ENCODE measurements around the gene FADS6. TPM values are rescaled to one million over a fixed set of nuclear protein-coding genes. Genes with fewer than 3 reads are reported as not detected.

Gene FADS6
- polyA plus RNA-seq, 1 donor from 2014 or later = not detected

DNA sequence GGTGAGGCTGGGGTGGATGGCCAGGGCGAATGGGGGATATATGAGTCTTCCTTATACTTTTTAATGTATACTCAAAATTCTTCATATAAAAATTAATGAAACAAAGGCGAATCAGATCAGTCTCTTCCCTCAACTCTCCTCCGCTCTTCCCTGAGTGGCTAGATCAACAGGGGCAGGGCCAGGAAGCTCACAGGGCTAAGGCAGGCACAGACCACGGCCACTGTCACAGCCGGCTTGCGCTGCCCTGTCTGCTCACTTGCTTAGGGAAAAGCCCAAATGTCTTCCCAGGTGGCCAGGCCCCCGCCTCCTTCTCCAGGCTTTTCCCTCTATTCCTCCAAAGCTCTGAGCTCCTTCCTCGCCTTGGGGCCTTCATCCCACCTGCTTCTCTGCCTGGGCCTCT lies 39.8 kb downstream of the FADS6 start:
- Histone ChIP-seq H2AFZ (ENCODE audit: low read depth, low read length) (no peak overlapping the region), H3K9ac (ENCODE audit: low read length) (no peak overlapping the region), H4K20me1 (ENCODE audit: insufficient read depth) (no peaks in the 10 kb centered on the region), H3K9me3 (ENCODE audit: low read length) (no peaks in the 10 kb centered on the region), H3K27me3 (ENCODE audit: insufficient read depth, low read depth, low read length) (peaks cover 81% of the 10 kb centered on the region), H3K4me3 (ENCODE audit: low read length) (no peak overlapping the region), H3K36me3 (ENCODE audit: insufficient read depth, low read length) (no peaks in the 10 kb centered on the region), H3K27ac (ENCODE audit: low read length) (no peak overlapping the region), H3K9me2 (ENCODE audit: insufficient read depth, low read length) (no peaks in the 10 kb centered on the region), H3F3A (ENCODE audit: insufficient read depth, low read length, poor library complexity, severe bottlenecking) (no peaks in the 10 kb centered on the region), H3K4me2 (ENCODE audit: low read length) (no peak overlapping the region), H3K79me2 (replicated peaks; ENCODE audit: insufficient read depth, low read length) (no peaks in the 10 kb centered on the region)
- TF ChIP-seq, protein P1, sequence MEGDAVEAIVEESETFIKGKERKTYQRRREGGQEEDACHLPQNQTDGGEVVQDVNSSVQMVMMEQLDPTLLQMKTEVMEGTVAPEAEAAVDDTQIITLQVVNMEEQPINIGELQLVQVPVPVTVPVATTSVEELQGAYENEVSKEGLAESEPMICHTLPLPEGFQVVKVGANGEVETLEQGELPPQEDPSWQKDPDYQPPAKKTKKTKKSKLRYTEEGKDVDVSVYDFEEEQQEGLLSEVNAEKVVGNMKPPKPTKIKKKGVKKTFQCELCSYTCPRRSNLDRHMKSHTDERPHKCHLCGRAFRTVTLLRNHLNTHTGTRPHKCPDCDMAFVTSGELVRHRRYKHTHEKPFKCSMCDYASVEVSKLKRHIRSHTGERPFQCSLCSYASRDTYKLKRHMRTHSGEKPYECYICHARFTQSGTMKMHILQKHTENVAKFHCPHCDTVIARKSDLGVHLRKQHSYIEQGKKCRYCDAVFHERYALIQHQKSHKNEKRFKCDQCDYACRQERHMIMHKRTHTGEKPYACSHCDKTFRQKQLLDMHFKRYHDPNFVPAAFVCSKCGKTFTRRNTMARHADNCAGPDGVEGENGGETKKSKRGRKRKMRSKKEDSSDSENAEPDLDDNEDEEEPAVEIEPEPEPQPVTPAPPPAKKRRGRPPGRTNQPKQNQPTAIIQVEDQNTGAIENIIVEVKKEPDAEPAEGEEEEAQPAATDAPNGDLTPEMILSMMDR (IDR thresholded peaks at IDR 0.05; ENCODE audit: poor library complexity, severe bottlenecking) = no peak
- no peak for TF ChIP-seq RAD21 (conservative IDR thresholded peaks at IDR 0.05)
- no peak for TF ChIP-seq EZH2 (IDR thresholded peaks at IDR 0.05; ENCODE audit: borderline replicate concordance, insufficient read depth, low read length, poor library complexity, severe bottlenecking)
- no peak for TF ChIP-seq SMC3 (conservative IDR thresholded peaks at IDR 0.05; ENCODE audit: poor library complexity)
- no peak for TF ChIP-seq POLR2AphosphoS5 (IDR thresholded peaks at IDR 0.05)
- TF ChIP-seq MXI1 (conservative IDR thresholded peaks at IDR 0.05; ENCODE audit: poor library complexity, severe bottlenecking) = no peak
- TF ChIP-seq EP300 (conservative IDR thresholded peaks at IDR 0.05; ENCODE audit: poor library complexity, severe bottlenecking) = no peak
- TF ChIP-seq TAF1 (IDR thresholded peaks at IDR 0.05; ENCODE audit: low read depth) = no peak
- TF ChIP-seq, protein P2, sequence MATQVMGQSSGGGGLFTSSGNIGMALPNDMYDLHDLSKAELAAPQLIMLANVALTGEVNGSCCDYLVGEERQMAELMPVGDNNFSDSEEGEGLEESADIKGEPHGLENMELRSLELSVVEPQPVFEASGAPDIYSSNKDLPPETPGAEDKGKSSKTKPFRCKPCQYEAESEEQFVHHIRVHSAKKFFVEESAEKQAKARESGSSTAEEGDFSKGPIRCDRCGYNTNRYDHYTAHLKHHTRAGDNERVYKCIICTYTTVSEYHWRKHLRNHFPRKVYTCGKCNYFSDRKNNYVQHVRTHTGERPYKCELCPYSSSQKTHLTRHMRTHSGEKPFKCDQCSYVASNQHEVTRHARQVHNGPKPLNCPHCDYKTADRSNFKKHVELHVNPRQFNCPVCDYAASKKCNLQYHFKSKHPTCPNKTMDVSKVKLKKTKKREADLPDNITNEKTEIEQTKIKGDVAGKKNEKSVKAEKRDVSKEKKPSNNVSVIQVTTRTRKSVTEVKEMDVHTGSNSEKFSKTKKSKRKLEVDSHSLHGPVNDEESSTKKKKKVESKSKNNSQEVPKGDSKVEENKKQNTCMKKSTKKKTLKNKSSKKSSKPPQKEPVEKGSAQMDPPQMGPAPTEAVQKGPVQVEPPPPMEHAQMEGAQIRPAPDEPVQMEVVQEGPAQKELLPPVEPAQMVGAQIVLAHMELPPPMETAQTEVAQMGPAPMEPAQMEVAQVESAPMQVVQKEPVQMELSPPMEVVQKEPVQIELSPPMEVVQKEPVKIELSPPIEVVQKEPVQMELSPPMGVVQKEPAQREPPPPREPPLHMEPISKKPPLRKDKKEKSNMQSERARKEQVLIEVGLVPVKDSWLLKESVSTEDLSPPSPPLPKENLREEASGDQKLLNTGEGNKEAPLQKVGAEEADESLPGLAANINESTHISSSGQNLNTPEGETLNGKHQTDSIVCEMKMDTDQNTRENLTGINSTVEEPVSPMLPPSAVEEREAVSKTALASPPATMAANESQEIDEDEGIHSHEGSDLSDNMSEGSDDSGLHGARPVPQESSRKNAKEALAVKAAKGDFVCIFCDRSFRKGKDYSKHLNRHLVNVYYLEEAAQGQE (IDR thresholded peaks at IDR 0.05; ENCODE audit: borderline replicate concordance) = no peak

DNA sequence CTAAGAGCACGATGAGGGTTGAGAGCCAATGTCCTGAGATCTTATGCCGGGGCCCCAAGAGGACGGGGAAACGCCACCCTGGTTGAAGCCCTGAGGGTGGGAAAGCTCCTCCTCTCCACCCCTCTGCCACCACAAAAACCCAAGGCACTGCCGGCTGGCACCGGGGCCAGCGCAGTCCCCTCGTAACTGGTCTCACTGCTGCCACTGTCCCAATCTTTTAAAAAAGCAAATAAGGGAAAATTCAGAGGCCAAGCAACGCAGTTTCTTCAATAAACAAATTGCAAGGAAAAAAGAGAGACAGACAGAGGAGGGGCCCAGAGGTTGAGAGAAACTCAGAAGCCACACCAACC lies 40.4 kb downstream of the FADS6 start:
- Histone ChIP-seq H2AFZ (ENCODE audit: low read depth, low read length) (no peak overlapping the region), H3K27me3 (ENCODE audit: insufficient read depth, low read depth, low read length) (peaks cover 76% of the 10 kb centered on the region)

More for the DNA sequence above, 40.4 kb downstream of the FADS6 start:
- Histone ChIP-seq H3K9ac (ENCODE audit: low read length) (no peak overlapping the region), H4K20me1 (ENCODE audit: insufficient read depth) (no peaks in the 10 kb centered on the region), H3K4me3 (ENCODE audit: low read length) (peak overlapping the region; percentile 54), H3K9me2 (ENCODE audit: insufficient read depth, low read length) (no peaks in the 10 kb centered on the region), H3F3A (ENCODE audit: insufficient read depth, low read length, poor library complexity, severe bottlenecking) (no peaks in the 10 kb centered on the region), H3K27ac (ENCODE audit: low read length) (no peak overlapping the region), H3K36me3 (ENCODE audit: insufficient read depth, low read length) (no peaks in the 10 kb centered on the region), H3K9me3 (ENCODE audit: low read length) (no peaks in the 10 kb centered on the region), H3K4me2 (ENCODE audit: low read length) (no peak overlapping the region), H3K79me2 (replicated peaks; ENCODE audit: insufficient read depth, low read length) (no peaks in the 10 kb centered on the region)
- TF ChIP-seq RAD21 (conservative IDR thresholded peaks at IDR 0.05) = no peak
